IPS-20b (cell line): Measurements from ENCODE around the gene FGR.

Source experiments
- H3K27ac ChIP-seq: one replicate; pipeline ENCODE4 v1.5.1; 2013; ENCODE audit warnings: low read length
- H3K27me3 ChIP-seq: 2 replicates; pipeline ENCODE4 v1.6.1; 2013; ENCODE audit warnings: mild to moderate bottlenecking, low read length, inconsistent platforms; ENCODE audit not compliant: insufficient read depth
- H3K36me3 ChIP-seq: 2 replicates; pipeline ENCODE4 v1.6.1; 2013; ENCODE audit warnings: low read depth, mild to moderate bottlenecking, inconsistent platforms, low read length, moderate library complexity; ENCODE audit not compliant: insufficient read depth
- H3K4me1 ChIP-seq: 2 replicates; pipeline ENCODE4 v1.6.1; 2013; ENCODE audit warnings: mild to moderate bottlenecking, control low read depth, inconsistent platforms, low read length, moderate library complexity; ENCODE audit not compliant: insufficient read depth
- H3K4me3 ChIP-seq: 2 replicates; pipeline ENCODE4 v1.5.1; 2013; ENCODE audit warnings: mild to moderate bottlenecking, low read length, inconsistent platforms
- H3K9ac ChIP-seq: 2 replicates; pipeline ENCODE4 v1.6.1; 2013; ENCODE audit warnings: low read depth, mild to moderate bottlenecking, inconsistent platforms, low read length, moderate library complexity
- H3K9me3 ChIP-seq: 2 replicates; pipeline ENCODE4 v1.6.1; 2013; ENCODE audit warnings: mild to moderate bottlenecking, low read depth, low read length, inconsistent platforms; ENCODE audit not compliant: insufficient read depth

FGR gene

DNA sequence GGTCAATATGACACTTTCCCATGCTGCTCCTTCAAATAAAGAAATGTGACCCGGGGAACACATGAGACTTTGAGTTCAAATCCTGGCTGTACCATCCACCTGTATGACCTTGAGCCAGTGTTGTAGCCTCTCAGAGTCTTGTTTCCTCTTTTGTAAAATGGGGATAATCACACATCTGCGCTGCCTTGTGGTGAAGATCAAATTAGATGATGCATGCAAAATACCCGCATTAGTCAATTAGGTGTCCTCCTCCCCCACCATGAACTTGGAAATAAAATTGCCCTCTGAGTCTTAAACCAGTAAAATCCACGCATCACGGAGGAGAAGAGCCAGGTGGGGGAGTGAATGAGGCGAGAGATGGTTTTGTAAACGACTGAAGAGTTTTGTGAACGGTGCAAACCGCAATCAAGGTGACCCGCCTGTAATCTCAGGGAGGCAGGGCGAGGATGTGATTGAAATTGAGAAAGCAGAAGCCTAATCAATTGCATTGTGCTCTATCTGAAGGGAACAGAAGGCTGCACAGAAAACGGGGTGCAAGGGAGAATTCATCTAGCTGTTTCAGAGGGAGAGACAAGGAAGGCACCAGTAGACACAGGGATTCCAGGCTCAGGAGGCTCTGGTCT is 25.3 kb downstream of the FGR start:
- H3K9ac ChIP-seq = no peak overlapping the region
- no peak overlapping the region for H3K4me3 ChIP-seq
- H3K27ac ChIP-seq = no peak overlapping the region
- no peaks in the 10 kb centered on the region for H3K36me3 ChIP-seq
- H3K4me1 ChIP-seq = peaks cover 30% of the 10 kb centered on the region
- H3K27me3 ChIP-seq = peaks cover 8% of the 10 kb centered on the region
- H3K9me3 ChIP-seq = no peaks in the 10 kb centered on the region

DNA sequence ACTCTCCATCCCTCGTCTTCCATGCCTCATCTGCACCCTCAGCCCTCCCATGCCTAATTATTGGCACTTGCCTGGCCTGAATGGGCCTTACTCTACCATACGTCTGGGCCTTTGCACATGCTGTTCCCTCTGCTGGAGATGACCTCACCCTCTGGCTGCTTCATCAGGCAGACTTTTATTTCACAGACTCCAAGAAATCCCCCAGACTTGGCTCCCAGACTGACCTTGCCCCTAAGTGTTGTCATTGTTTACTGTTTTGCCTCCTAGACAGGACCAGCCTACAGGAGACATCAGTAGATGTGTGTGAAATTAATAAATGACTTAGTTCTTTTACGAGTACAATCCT is 25.8 kb downstream of the FGR start:
- Histone ChIP-seq H3K4me1 (peaks cover 30% of the 10 kb centered on the region), H3K27me3 (peaks cover 8% of the 10 kb centered on the region), H3K27ac (no peak overlapping the region), H3K36me3 (no peaks in the 10 kb centered on the region), H3K9ac (no peak overlapping the region), H3K9me3 (no peaks in the 10 kb centered on the region), H3K4me3 (no peak overlapping the region)

DNA sequence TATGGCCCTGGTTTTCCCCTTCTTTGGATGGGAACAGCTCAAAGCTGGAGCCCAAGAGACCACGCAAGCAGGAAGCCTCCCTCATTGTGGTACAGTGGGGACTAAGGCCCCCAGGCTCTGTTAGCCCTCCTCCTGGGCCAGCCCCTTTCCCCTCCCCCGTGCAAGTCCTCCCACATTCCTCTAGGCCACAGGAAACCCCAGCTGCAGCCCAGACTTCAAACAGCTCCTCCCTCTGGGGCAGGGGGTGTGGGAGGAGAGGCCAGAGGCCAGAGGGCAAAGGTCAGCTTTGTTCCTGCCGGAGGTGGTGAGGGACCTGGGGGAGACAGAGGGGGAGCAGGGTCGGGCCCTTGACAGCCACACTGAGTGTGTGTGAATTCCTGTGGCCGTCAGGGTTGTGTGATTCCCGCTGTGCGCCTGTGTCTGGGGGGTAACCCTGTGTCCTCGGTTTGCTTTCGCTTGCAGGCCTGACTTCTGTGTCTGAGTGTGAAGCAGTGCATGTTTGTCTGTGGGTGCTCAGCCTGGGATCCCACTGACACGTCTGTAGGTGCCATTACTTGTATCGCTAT is 27.7 kb downstream of the FGR start:
- H3K36me3 ChIP-seq = no peaks in the 10 kb centered on the region
- no peak overlapping the region for H3K9ac ChIP-seq
- H3K27ac ChIP-seq = no peak overlapping the region
- H3K27me3 ChIP-seq = peaks cover 8% of the 10 kb centered on the region
- H3K9me3 ChIP-seq = no peaks in the 10 kb centered on the region
- no peak overlapping the region for H3K4me3 ChIP-seq
- peaks cover 30% of the 10 kb centered on the region for H3K4me1 ChIP-seq

DNA sequence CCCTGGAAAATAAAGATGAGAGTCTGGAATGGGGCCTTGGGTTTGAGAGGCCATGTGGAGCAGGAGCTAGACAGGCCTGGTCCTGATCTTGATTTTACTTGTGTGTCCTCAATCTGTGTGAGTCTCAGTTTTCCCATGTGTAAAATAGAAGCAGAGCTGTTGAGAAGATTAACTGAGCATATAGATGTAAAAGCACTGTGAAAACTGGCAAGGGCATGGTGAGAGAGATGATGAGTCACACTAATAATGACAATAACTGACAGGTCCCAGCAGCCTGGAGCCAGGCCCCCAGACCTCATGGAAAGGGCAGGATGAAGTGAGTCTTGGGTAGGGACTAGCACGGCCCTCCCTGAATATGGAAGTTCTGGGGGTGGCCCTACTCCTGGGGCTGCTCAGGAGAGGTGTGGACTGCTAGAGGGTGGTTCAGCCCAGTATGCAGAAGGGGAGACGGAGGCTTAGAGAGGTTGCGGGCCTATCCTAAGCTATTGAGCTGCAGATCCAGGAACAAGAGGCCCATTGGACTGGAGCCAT is 28.2 kb downstream of the FGR start:
- no peak overlapping the region for H3K9ac ChIP-seq
- no peaks in the 10 kb centered on the region for H3K36me3 ChIP-seq
- H3K9me3 ChIP-seq = no peaks in the 10 kb centered on the region
- no peak overlapping the region for H3K4me3 ChIP-seq
- peaks cover 8% of the 10 kb centered on the region for H3K27me3 ChIP-seq
- H3K4me1 ChIP-seq = peaks cover 30% of the 10 kb centered on the region
- H3K27ac ChIP-seq = no peak overlapping the region

DNA sequence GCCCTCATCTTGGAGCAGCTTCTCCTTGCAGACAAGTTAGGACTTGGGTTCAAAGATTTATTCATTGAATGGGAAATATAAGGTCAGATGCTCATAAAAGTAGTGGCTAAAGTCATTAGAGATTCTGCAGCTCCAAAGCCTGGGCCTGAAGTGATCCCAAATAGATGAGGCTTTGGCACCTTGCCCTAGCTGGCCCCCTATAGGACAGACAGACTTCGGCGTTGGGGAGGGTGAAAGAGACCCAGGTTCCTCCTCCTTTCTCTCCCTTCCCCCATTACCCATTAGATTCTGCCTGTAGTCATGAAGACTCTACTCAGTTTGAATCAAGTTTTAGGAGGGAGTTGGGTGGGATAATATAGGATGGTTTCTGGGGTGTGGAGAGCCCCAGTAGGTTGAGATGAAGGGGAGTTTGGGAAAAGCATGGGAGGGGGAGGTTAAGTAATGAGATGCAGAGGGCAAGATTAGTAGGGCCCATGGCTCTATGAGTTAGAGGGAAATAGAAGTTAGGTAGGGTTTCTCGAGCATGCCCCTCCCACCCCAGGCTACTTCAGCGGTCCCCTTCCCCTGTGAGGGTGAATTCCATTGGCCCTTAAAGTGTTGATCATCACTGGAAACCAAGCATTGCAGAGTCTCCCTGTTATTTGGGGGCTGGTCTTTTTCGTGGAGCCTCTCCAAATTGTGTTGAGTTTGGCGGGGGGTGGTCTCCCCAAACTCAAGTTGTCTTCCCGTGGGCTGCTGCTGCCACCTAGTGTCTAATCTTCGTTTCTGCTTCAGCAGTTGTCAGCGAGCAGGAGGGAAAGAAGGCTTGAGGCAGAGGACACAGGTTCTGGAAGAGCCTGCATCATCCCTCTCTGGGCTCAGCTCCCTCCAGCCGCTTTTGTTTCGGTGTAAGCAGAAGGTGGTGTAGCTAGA is 28.9 kb downstream of the FGR start:
- H3K9ac ChIP-seq = no peak overlapping the region; the same call in 1 of the 2 replicates

DNA sequence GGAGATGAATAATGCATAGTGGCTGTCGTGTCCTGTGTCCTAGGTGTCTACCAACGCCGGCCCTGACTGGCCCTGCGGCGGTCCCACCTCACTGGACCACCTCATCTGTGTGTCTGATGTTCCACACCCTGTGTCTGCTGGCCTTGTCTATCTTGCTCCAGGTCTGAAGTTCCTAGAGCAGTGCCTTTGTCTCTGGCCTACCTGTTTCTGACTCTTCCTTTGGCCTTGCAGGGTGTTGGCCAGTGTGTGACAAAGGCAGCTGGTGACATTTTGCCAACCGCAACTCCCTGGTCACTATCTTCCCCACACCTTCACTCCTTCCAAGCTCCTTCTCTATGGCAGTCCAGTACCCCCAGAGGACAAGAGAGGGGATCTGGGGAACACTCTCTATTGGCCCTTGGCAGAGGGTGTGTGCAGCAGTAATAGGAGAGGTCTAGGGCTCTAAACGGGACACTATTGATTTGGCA is 29.7 kb downstream of the FGR start:
- Histone ChIP-seq H3K4me3 (peak overlapping the region; percentile 81; the same call in 1 of the 2 replicates), H3K27me3 (peaks cover 8% of the 10 kb centered on the region), H3K36me3 (no peaks in the 10 kb centered on the region), H3K9me3 (no peaks in the 10 kb centered on the region), H3K4me1 (peaks cover 37% of the 10 kb centered on the region), H3K9ac (no peak overlapping the region), H3K27ac (no peak overlapping the region)

More for the DNA sequence above, 28.9 kb downstream of the FGR start:
- H3K4me1 ChIP-seq = peaks cover 31% of the 10 kb centered on the region
- H3K4me3 ChIP-seq = peak overlapping the region; percentile 49; the same call in 1 of the 2 replicates
- peaks cover 8% of the 10 kb centered on the region for H3K27me3 ChIP-seq
- H3K36me3 ChIP-seq = no peaks in the 10 kb centered on the region
- no peaks in the 10 kb centered on the region for H3K9me3 ChIP-seq
- no peak overlapping the region for H3K27ac ChIP-seq

DNA sequence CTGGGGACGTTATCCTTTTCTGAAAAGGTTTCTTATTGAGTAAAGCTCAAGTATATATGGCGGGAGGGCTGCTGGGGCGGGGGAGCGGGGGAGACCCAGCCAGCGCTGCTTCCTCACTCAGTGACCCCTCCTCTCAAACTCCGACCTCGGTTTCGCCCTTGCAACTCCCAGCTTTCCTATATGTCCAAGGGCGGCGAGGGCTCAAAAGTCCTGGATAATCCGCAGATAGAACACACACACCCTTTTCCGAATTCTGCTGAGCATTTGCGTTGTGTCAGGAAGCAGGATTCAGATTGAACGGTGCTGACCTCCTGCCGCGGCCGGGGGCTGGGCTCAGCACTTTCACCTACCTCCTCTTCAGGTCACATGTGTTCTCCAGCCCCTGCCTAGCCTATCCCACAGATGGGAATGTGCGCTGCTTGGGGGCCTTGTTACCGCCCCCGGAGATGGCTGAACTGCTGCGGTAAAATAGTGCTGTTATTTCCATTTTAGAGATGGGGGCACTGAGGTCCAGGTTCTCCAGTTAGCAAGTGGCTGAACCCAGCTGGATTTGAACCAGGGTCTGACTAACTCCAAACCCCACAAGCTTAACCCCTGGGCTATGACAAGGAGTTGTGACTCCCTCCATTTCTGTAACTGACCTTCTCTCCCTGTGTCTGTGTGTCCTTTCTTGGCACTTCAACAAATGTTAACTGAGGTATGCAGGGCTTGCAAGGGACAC is 30.2 kb downstream of the FGR start:
- Histone ChIP-seq H3K9ac (peak overlapping the region; percentile 13; the same call in 1 of the 2 replicates), H3K27me3 (peaks cover 8% of the 10 kb centered on the region), H3K9me3 (no peaks in the 10 kb centered on the region), H3K4me3 (peak overlapping the region; percentile 81), H3K4me1 (peaks cover 42% of the 10 kb centered on the region), H3K36me3 (no peaks in the 10 kb centered on the region), H3K27ac (no peak overlapping the region)

DNA sequence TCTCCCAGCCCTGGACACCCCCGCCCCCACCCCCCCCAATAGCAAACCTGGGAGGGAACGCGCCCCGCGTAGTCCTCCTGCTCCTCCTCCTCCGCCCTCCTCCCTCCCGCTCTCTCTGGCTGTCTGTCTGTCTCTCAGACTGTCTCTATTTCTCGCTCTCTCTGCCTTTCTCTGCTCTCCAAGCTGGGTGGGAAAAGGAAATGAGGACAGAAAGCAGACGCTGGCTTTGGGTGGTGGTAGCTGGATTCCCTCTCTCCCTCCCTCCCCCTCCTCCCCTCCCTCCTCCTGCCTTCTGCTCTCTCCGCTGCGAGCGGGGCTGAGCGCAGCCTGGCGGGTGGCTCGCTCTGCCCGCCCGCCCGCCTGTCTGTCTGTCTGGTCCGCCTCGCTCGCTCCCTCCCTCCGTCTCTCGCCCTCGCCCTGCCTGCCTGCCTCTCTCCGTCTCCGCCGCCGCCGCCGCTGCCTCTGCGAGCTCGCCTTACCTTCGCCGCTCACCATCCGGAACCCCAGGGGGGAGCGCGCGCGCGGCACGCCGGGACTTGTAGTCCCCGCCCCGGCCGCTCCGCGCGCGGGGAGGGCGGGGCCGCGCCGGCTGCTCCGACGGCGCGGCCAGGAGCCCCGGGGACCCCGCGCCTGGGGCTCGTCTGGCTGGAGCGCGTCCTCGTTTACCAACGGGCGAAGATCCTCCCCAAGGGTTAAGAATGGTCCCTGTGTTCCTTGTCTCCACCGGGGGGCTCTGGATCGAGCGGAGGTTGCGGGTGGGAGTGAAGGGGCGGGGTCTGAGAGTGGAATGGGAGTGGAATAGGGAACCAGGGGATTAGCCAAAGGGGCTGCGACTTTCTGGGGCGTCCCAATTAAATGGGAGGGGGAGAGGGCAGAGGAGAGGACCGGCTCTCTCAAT is 31.1 kb downstream of the FGR start, which contains the start of gene AHDC1:
Gene AHDC1 (minus strand): TSS at position 464 of the 898 bp plus-strand sequence. CDS start 52,029 bp downstream, outside the sequence.
- no peaks in the 10 kb centered on the region for H3K36me3 ChIP-seq
- peak within 1 kb of the TSS; percentile 66; the same call in 1 of the 2 replicates for H3K9ac ChIP-seq
- H3K4me3 ChIP-seq = peak within 1 kb of the TSS; percentile 81
- H3K4me1 ChIP-seq = peaks cover 49% of the 10 kb centered on the region
- peaks cover 8% of the 10 kb centered on the region for H3K27me3 ChIP-seq
- no peaks in the 10 kb centered on the region for H3K9me3 ChIP-seq
- H3K27ac ChIP-seq = no peak within 1 kb of the TSS

DNA sequence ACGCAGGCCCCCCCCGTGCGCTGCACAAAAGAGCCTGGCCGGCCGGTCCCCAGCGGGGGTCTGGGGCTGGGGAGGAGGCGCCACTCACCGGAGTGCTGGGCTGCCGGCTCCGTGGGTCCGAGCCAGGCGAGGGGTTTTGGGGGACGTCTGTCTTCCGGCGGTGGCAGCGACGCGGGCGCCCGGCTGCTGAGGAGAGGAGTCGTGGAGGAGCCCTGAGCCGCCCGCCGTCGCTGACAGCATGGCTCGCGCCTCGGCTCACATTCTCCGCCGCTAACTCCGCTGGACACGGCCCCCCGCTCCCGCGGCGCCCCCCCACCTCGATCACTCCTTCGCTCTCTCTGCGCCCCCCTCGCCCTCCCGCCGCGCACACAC is 31.7 kb downstream of the FGR start:
- no peaks in the 10 kb centered on the region for H3K36me3 ChIP-seq
- no peaks in the 10 kb centered on the region for H3K9me3 ChIP-seq
- no peak overlapping the region for H3K27ac ChIP-seq
- H3K9ac ChIP-seq = peak overlapping the region; percentile 66; the same call in 1 of the 2 replicates
- peak overlapping the region; percentile 81; the same call in 1 of the 2 replicates for H3K4me3 ChIP-seq
- H3K27me3 ChIP-seq = peaks cover 8% of the 10 kb centered on the region
- peaks cover 49% of the 10 kb centered on the region for H3K4me1 ChIP-seq

DNA sequence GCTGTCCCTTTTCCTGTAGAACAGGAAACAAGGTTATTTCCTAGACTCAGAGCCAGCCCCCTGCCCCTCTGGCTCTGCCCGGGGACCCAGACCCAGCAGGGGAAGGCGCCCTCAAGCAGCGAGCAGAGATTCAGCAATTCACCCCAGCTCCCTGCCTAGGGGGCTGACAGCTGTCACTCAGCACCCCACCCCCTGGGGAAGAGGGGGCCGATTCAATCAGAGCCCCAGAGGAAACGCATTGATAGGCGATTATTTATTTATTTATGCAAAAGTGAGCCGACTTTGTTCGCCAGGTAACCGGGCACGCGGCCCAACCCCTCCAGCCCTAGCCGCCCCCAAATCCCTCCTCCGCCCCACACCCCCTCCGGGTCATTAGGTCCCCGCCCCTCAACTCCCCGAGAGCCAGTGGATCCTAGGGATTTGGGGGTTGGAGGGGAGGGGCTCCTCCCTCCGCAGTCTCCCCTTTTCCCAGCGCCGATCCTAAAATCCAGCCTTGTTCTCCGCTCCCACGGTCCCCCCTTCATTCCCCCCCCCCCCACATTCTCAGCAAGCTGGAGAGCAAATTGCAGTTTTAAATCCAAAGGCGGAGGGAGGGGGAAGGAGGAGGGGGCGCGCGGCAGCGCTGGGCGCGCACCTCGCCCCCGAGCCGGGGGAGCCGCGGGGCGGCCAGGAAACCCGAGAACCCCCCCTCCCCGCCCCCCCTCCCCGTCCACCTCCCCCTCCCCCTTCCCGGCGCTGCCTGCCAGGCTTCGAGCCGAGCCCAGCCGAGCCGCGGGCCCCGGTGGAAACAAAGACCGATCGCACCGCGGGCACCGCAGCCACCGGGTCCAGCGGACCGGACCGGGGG is 32.3 kb downstream of the FGR start:
- Histone ChIP-seq H3K4me3 (peak overlapping the region; percentile 81), H3K9ac (peak overlapping the region; percentile 53; the same call in 1 of the 2 replicates), H3K27ac (no peak overlapping the region), H3K9me3 (no peaks in the 10 kb centered on the region), H3K36me3 (no peaks in the 10 kb centered on the region), H3K4me1 (peaks cover 53% of the 10 kb centered on the region), H3K27me3 (peaks cover 8% of the 10 kb centered on the region)
